Esophagus mucosa (tissue), 1 donor: ENCODE results near the gene ZNF768. TPM values are rescaled to one million over a fixed set of nuclear protein-coding genes. Genes with fewer than 3 reads are reported as not detected.
"Not testable (repeated sequence)": the region's sequence is repeated elsewhere in the genome, so short reads cannot be mapped to it uniquely, and the experiment has no call there.

Experiments
- ATAC-seq: fragments of 200-7000 bp; cut with Tn5 transposase; one replicate; pipeline ENCODE4 v1.9.1; 2020
- total RNA-seq: library from RNA; stranded (reverse); gene quantifications from one replicate; pipeline ENCODE4 v1.2.4, GENCODE V29; 2023
- donor health status: DM: yes; HTN: yes; CAD: no.

The ZNF768 gene
- total RNA-seq, 1 donor from 2014 or later, result 11.7 TPM

GRCh38 chr16:30555315-30556124 lies 29.2 kb upstream of the ZNF768 start:
- no peak for ATAC-seq

GRCh38 chr16:30554557-30555314 lies 28.4 kb upstream of the ZNF768 start:
- no peak for ATAC-seq

GRCh38 chr16:30553393-30553899 lies 27.1 kb upstream of the ZNF768 start:
- no peak for ATAC-seq

GRCh38 chr16:30552956-30553355 lies 26.6 kb upstream of the ZNF768 start:
- ATAC-seq, result no peak

DNA sequence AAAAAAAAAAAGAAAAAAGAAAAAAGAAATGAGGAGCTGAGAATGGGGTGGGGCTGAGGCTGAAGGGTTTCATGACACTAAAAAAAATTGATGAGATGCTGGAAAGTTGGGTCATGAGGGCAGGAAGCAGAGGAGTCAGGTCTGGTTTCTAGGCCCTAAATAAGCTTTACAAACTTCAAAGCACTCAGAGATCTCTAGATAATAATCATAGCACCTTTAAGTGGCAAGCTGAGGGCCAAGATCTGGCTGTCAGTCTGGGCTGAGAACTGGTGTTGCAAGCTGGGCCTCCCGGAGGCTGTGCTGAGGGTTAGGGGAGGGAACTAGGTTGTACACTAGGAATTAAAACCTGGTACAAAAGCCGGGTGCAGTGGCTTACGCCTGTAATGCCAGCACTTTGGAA lies 25.4 kb upstream of the ZNF768 start:
- no peak for ATAC-seq

DNA sequence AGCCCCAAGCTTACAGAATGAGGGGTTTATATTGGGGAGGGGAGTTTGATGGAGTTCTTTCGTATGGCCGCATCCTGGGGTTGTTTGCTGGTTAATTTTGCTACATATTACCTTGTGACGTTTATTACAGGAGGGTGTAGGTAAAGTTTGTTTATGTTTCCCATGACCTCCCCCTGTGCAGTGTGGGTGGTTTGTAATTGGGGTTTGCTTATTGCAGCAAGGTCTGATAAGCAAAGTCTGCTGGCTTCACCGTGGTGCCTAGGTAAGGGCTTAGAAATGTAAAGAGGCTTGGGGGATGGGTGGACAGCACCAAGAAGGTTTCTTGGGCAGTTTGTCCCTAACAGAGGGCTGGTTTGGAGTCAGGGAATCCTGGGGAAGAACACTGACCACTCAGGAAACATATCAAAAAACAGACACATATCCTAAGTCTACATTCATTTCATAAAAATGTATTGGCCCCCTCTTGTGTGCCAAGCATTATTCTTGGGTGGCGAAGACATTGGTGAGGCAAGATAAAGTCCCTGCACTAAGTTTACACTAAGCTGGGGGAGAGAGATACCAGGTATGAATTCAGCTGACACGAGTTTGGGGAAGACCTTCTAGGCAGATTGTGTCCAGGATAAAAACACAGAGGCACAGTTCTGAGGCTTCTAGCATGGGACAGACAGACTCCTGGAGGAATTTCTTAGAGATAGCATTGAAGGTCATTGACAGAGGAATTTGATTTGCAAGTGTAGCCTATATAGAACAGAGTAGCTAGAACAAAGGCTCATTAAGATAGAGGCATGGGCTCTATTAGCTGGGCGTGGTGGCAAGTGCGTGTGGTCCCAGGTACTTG lies 22.3 kb upstream of the ZNF768 start:
- ATAC-seq, result no peak

- ATAC-seq, result no peak
Measured at GRCh38 chr16:30546115-30546514, 19.7 kb upstream of the ZNF768 start.

DNA sequence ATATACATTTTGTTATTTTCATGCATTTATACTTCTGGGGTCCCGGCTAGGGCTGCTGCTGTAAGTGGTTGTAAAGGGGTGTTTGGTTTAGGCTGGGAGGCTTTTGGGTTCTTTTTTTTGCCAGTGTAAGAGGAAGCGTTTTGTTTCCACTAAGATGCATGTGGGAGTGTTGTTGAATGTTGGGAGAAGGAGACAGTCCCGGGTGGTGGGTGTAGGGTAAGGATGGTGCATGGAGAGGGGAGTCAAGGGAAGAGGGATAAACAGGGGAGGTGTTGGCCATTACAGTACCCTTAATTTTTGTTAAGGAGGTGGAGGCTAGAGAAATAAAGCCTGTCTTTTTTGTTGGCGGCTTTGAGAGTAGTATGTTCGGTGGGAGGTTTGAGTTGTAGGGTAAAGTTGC lies 16.7 kb upstream of the ZNF768 start:
- ATAC-seq, result no peak

- ATAC-seq, result no peak
Measured at GRCh38 chr16:30541502-30542329, 15.3 kb upstream of the ZNF768 start.

DNA sequence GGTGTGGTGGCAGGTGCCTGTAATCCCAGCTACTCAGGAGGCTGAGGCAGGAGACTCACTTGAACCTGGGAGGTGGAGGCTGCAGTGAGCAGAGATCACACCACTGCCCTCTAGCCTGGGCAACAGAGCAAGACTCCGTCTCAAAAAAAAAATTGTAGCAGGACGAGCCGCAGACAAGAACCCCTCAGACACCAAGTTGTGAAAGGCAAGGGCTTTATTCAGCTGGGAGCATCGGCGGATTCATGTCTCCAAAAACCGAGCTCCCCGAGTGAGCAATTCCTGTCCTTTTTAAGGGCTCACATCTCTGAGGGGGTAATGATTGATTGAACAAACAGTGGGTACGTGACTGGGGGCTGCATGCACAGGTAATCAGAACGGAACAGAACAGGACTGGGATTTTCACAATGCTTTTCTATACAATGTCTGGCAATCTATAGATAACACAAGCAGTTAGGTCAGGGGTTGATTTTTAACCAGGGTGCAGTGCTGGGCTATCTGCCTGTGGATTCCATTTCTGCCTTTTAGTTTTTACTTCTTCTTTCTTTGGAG lies 14.6 kb upstream of the ZNF768 start:
- not testable (repeated sequence) for ATAC-seq

GRCh38 chr16:30539986-30540526 lies 13.7 kb upstream of the ZNF768 start:
- not testable (repeated sequence) for ATAC-seq

DNA sequence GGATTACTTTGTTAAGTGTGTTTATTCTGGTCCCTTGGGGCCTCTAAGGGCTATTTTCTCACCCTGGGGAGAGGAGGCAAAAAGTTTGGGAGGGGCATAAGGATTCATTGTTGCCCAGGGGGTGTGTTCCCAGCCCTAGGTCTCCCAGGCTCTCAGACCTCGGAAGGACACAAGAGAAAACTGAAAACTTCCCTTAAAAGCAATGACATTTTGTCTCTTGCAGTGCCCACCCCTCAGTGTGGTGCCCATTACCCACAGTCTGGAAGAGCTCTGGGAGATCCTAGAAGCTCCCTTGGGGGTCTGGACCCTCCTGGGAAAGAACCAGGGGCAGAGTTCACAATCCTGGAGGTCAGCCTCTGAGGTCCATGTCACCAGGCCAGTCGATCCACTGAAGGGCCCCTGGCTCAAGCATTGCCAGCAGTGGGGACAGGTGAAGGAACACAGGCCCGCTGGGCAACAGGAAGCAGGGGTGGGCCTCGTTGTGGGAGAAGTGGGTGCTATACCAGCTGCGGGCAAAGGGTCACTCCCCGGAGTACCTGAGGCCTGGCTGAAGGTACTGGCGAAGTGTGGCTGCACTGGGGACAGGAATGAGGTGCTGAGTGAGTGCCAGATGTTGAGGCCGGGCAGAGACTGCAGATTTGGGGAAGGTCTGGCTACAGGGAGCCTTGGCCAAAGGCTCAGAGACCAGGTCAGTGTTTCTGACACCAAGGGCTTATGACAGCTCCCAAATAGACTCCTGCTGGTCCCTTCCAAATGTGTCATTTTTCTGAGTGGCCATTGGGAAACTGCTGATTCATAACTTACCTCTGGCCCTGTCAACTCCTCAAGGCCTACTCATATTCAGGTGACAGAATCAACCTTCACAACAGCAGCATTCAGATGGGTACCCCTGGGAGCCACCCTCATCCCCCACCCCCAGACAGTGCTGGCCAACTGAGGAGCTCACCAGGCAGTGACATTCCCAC lies 12.9 kb upstream of the ZNF768 start:
- ATAC-seq, result no peak

DNA sequence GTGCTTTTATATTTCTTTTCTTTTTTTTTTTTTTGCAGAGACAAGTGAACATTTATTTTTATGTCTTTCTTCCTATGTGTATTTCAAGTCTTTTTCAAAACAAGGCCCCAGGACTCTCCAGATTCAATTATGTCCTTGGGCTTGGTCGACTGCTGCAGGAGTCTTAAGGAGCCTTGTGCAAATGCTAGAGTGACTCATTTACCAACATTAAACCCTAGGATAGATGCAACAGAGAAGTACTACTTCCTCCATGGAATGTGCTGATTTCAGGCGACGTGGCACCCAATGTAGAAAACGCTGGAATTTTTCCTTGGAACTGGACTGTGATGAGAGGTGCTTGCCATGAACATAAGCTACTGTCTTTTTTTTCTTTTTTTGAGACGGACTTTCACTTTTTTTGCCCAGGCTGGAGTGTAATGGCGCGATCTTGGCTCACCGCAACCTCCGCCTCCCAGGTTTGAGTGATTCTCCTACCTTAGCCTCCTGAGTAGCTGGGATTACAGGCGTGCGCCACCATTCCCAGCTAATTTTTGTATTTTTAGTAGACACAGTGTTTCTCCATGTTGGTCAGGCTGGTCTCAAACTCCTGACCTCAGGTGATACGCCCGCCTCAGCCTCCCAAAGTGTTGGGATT lies 10.1 kb upstream of the ZNF768 start:
- ATAC-seq, result not testable (repeated sequence)

GRCh38 chr16:30535777-30536190 lies 9.4 kb upstream of the ZNF768 start:
- peak; percentile 79 for ATAC-seq

DNA sequence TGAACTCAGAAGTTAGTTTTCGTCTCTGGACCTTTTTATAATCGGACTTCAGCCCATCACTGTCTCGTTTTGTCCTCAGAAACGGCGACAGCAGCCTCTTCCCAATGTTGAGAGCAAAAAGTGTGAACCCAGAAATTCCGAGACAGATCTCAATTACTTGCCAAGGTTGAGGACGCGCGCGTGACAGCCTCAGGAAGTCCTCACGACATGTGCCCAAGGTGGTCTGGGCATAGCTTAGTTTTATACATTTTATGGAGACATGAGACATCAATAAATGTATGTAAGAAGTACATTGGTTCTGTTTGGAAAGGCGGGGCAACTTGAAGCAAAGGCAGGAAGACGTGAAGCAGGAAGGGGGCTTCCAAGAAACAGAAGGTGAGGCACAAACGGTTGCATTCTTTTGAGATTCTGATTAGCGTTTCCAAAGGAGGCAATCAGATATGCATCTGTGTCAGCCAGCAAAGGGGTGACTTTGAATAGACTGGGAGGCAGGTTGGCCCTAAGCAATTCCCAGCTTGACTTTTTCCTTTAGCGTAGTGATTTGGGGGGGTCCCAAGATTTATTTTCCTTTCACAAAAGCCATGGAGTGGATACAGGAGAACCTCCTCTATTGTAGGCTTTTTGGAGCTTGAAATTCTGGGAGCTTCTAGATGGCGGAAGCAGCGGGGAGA lies 8.9 kb upstream of the ZNF768 start:
- ATAC-seq, result no peak

- ATAC-seq, result peak; percentile 89
Measured at GRCh38 chr16:30534368-30535105, 8.2 kb upstream of the ZNF768 start, which contains the start of gene ZNF747. TSS of gene ZNF747 (minus strand) at chr16:30534858. CDS start at chr16:30534679, 179 bp downstream.

GRCh38 chr16:30533748-30534367 lies 7.5 kb upstream of the ZNF768 start:
- ATAC-seq, result peak; percentile 11

GRCh38 chr16:30533146-30533522 lies 6.8 kb upstream of the ZNF768 start:
- ATAC-seq, result no peak
